CD8-positive, alpha-beta memory T cell (primary cell): ENCODE results near the gene POMT2. TPM values are rescaled to one million over a fixed set of nuclear protein-coding genes. Genes with fewer than 3 reads are reported as not detected.
A peak's percentile ranks its signal among the peaks of the same experiment; 100 is the strongest.

Experiments
- CTCF ChIA-PET: fragments of 350-600 bp; sonication (Branson Sonifier 250); formaldehyde crosslinking; loops from one replicate; lab custom pipeline; 2021; ENCODE audit warnings: antibody characterized with exemption; lab: Charles Lee
- POLR2A ChIA-PET: fragments of 350-600 bp; sonication (Branson Sonifier 250); formaldehyde crosslinking; loops from one replicate; lab custom pipeline; 2021; ENCODE audit warnings: antibody characterized with exemption; lab: Charles Lee
- DNase-seq, 5 donors: peaks; one replicate each; pipeline versions ENCODE4 v3.0.0 to v3.0.0-alpha.2; 2020 to 2022; ENCODE audit warnings: mixed read lengths in 1 of 5
- H3K27ac ChIP-seq: one replicate; pipeline ENCODE4 v1.7.0; 2013; ENCODE audit warnings: low read depth, mild to moderate bottlenecking, low read length, moderate library complexity
- H3K27me3 ChIP-seq: 2 replicates; pipeline ENCODE4 v1.7.0; 2013; ENCODE audit warnings: low read length, mild to moderate bottlenecking; ENCODE audit not compliant: insufficient read depth, poor library complexity, severe bottlenecking
- H3K36me3 ChIP-seq: 2 replicates; pipeline ENCODE4 v1.7.0; 2013; ENCODE audit warnings: mild to moderate bottlenecking, low read length, moderate library complexity; ENCODE audit not compliant: insufficient read depth
- H3K4me1 ChIP-seq: 2 replicates; pipeline ENCODE4 v1.7.0; 2013; ENCODE audit warnings: mild to moderate bottlenecking, low read length, moderate library complexity; ENCODE audit not compliant: insufficient read depth
- H3K4me3 ChIP-seq: 2 replicates; pipeline ENCODE4 v1.7.0; 2013; ENCODE audit warnings: mild to moderate bottlenecking, low read length
- H3K9me3 ChIP-seq: 2 replicates; pipeline ENCODE4 v1.7.0; 2013; ENCODE audit warnings: mild to moderate bottlenecking, low read length
- H3K27ac Mint-ChIP-seq, 8 donors: one replicate each; pipeline ENCODE4 v1.8.0; 2020 to 2021; ENCODE audit warnings: mixed read lengths in 8 of 8, mild to moderate bottlenecking in 6 of 8, inconsistent platforms in 3 of 8, moderate library complexity in 3 of 8
- H3K27me3 Mint-ChIP-seq, 2 donors: one replicate each; pipeline ENCODE4 v1.8.0; 2020 to 2021; ENCODE audit warnings: mixed read lengths in 2 of 2, mild to moderate bottlenecking in 1 of 2, moderate library complexity in 1 of 2
- H3K36me3 Mint-ChIP-seq, 3 donors: one replicate each; pipeline ENCODE4 v1.8.0; 2020 to 2021; ENCODE audit warnings: mixed read lengths in 3 of 3, inconsistent platforms in 1 of 3, mild to moderate bottlenecking in 1 of 3
- H3K4me1 Mint-ChIP-seq, 3 donors: one replicate each; pipeline ENCODE4 v1.8.0; 2020 to 2021; ENCODE audit warnings: mixed read lengths in 3 of 3, inconsistent platforms in 1 of 3, mild to moderate bottlenecking in 1 of 3
- H3K4me3 Mint-ChIP-seq, 7 donors: one replicate each; pipeline ENCODE4 v1.8.0; 2020 to 2021; ENCODE audit warnings: mixed read lengths in 7 of 7, mild to moderate bottlenecking in 6 of 7, moderate library complexity in 4 of 7, inconsistent platforms in 2 of 7
- H3K9me3 Mint-ChIP-seq, 5 donors: one replicate each; pipeline ENCODE4 v1.8.0; 2020 to 2022; ENCODE audit warnings: mixed read lengths in 5 of 5, mild to moderate bottlenecking in 3 of 5, moderate library complexity in 2 of 5, inconsistent platforms in 1 of 5
- polyA plus RNA-seq: library from polyadenylated mRNA; unstranded; fragments of 300-500 nt; fragmentation: Illumina TruSeq; gene quantifications from one replicate; pipeline ENCODE4 v1.2.3, GENCODE V29; 2021
- total RNA-seq, 2 experiments: library from RNA; stranded (reverse); gene quantifications; one replicate each; pipeline ENCODE4 v1.2.3, GENCODE V29; 2021

The POMT2 gene
- 10 to 100 TPM; 19.0 to 21.6 TPM for total RNA-seq
- 1.7 TPM for polyA plus RNA-seq

- Histone ChIP-seq H3K27me3 (no peaks in the 10 kb centered on the region), H3K27ac (peak within 1 kb of the TSS; percentile 94), H3K9me3 (no peaks in the 10 kb centered on the region), H3K36me3 (no peaks in the 10 kb centered on the region), H3K4me1 (peaks cover 16% of the 10 kb centered on the region), H3K4me3 (peak within 1 kb of the TSS; percentile 95)
- Mint-ChIP-seq H3K36me3 (peaks cover 0 to 10% (median 0%) of the 10 kb centered on the region in 3 donors), H3K4me3 (peak within 1 kb of the TSS; percentile 93 to 100 (median 98)), H3K4me1 (peaks cover 14 to 26% (median 21%) of the 10 kb centered on the region in 3 donors), H3K27ac (peak within 1 kb of the TSS; percentile 96 to 99 (median 98)), H3K27me3 (peaks cover 0 to 3% of the 10 kb centered on the region in 2 donors), H3K9me3 (no peaks in the 10 kb centered on the region)
- DNase-seq: peak; percentile 87 to 94 (median 92)
- ChIA-PET CTCF (interaction anchor here (0.7 to 1.6 kb wide), 10 partner anchors 9 to 444 kb away, joined by 3 to 5 read pairs (median 3); partner anchors contain the start of genes SAMD15 and TMED8), POLR2A (interaction anchor here (0.9 to 2.7 kb wide), 7 partner anchors 57 to 480 kb away, joined by 3 to 21 read pairs (median 5); partner anchors contain the start of genes ADCK1, IRF2BPL, SAMD15 and TMED8)
Measured at GRCh38 chr14:77320238-77320935, at the start of gene POMT2. TSS of gene POMT2 (minus strand) at chr14:77320883. CDS start at chr14:77320681, 202 bp downstream.

GRCh38 chr14:77369285-77369684 is 48.6 kb upstream of the POMT2 start:
- DNase-seq: peak in 1 of 5 donors; percentile 2
- no peak overlapping the region for H3K27ac ChIP-seq
- peak overlapping the region in 6 of 8 donors; percentile 1 to 67 (median 24) for H3K27ac Mint-ChIP-seq

GRCh38 chr14:77364146-77364545 is 43.5 kb upstream of the POMT2 start:
- Mint-ChIP-seq H3K9me3 (no peaks in the 10 kb centered on the region), H3K36me3 (peaks cover 0 to 4% (median 2%) of the 10 kb centered on the region in 3 donors), H3K27me3 (no peaks in the 10 kb centered on the region), H3K27ac (no peak overlapping the region), H3K4me3 (no peak overlapping the region), H3K4me1 (peaks cover 7 to 19% (median 9%) of the 10 kb centered on the region in 3 donors)
- Histone ChIP-seq H3K36me3 (no peaks in the 10 kb centered on the region), H3K4me1 (peaks cover 4% of the 10 kb centered on the region), H3K27ac (no peak overlapping the region), H3K9me3 (no peaks in the 10 kb centered on the region), H3K4me3 (no peak overlapping the region), H3K27me3 (no peaks in the 10 kb centered on the region)
- ChIA-PET POLR2A (no interaction called here), CTCF (no interaction called here)
- DNase-seq: no peak

More at GRCh38 chr14:77369285-77369684, 48.6 kb upstream of the POMT2 start:
- Mint-ChIP-seq H3K4me1 (peaks cover 18 to 42% (median 31%) of the 10 kb centered on the region in 3 donors), H3K27me3 (no peaks in the 10 kb centered on the region), H3K9me3 (no peaks in the 10 kb centered on the region), H3K4me3 (peak overlapping the region in 2 of 7 donors; percentile 7 to 19), H3K36me3 (peaks cover 0 to 4% (median 2%) of the 10 kb centered on the region in 3 donors)
- ChIA-PET POLR2A (no interaction called here), CTCF (no interaction called here)
- Histone ChIP-seq H3K4me1 (peaks cover 9% of the 10 kb centered on the region), H3K27me3 (no peaks in the 10 kb centered on the region), H3K9me3 (no peaks in the 10 kb centered on the region), H3K4me3 (no peak overlapping the region), H3K36me3 (no peaks in the 10 kb centered on the region)

GRCh38 chr14:77359626-77360025 is 38.9 kb upstream of the POMT2 start:
- POLR2A ChIA-PET: no interaction called here
- H3K9me3 Mint-ChIP-seq: no peaks in the 10 kb centered on the region
- DNase-seq: no peak

GRCh38 chr14:77356899-77357298 is 36.2 kb upstream of the POMT2 start:
- no peaks in the 10 kb centered on the region for H3K27me3 ChIP-seq
- no peaks in the 10 kb centered on the region for H3K36me3 ChIP-seq
- Mint-ChIP-seq H3K27me3 (no peaks in the 10 kb centered on the region), H3K36me3 (peaks cover 0 to 4% (median 2%) of the 10 kb centered on the region in 3 donors), H3K27ac (no peak overlapping the region), H3K4me1 (peaks cover 5 to 7% (median 5%) of the 10 kb centered on the region in 3 donors), H3K4me3 (no peak overlapping the region), H3K9me3 (no peaks in the 10 kb centered on the region)
- no peaks in the 10 kb centered on the region for H3K4me1 ChIP-seq
- no peak overlapping the region for H3K4me3 ChIP-seq
- DNase-seq: no peak
- ChIA-PET CTCF (no interaction called here), POLR2A (no interaction called here)
- no peak overlapping the region for H3K27ac ChIP-seq
- H3K9me3 ChIP-seq: no peaks in the 10 kb centered on the region

More at GRCh38 chr14:77359626-77360025, 38.9 kb upstream of the POMT2 start:
- no peaks in the 10 kb centered on the region for H3K27me3 Mint-ChIP-seq
- CTCF ChIA-PET: no interaction called here
- Histone ChIP-seq H3K27me3 (no peaks in the 10 kb centered on the region), H3K9me3 (no peaks in the 10 kb centered on the region), H3K4me1 (no peaks in the 10 kb centered on the region), H3K4me3 (no peak overlapping the region), H3K36me3 (no peaks in the 10 kb centered on the region), H3K27ac (no peak overlapping the region)
- H3K36me3 Mint-ChIP-seq: peaks cover 0 to 4% (median 2%) of the 10 kb centered on the region in 3 donors
- H3K27ac Mint-ChIP-seq: no peak overlapping the region
- H3K4me3 Mint-ChIP-seq: no peak overlapping the region
- peaks cover 5 to 11% (median 5%) of the 10 kb centered on the region in 3 donors for H3K4me1 Mint-ChIP-seq

GRCh38 chr14:77355811-77356210 is 35.1 kb upstream of the POMT2 start:
- Histone ChIP-seq H3K27ac (no peak overlapping the region), H3K9me3 (no peaks in the 10 kb centered on the region), H3K36me3 (no peaks in the 10 kb centered on the region), H3K4me3 (no peak overlapping the region), H3K27me3 (no peaks in the 10 kb centered on the region), H3K4me1 (no peaks in the 10 kb centered on the region)
- H3K27me3 Mint-ChIP-seq: no peaks in the 10 kb centered on the region
- no peak overlapping the region for H3K27ac Mint-ChIP-seq
- peaks cover 0 to 4% (median 2%) of the 10 kb centered on the region in 3 donors for H3K4me1 Mint-ChIP-seq
- ChIA-PET CTCF (no interaction called here), POLR2A (no interaction called here)
- DNase-seq: no peak
- no peak overlapping the region for H3K4me3 Mint-ChIP-seq
- peaks cover 0 to 6% (median 4%) of the 10 kb centered on the region in 3 donors for H3K36me3 Mint-ChIP-seq
- no peaks in the 10 kb centered on the region for H3K9me3 Mint-ChIP-seq

GRCh38 chr14:77353469-77354141 is 32.9 kb upstream of the POMT2 start:
- no peaks in the 10 kb centered on the region for H3K9me3 ChIP-seq
- H3K4me3 Mint-ChIP-seq: no peak overlapping the region
- H3K9me3 Mint-ChIP-seq: no peaks in the 10 kb centered on the region
- H3K27ac ChIP-seq: no peak overlapping the region
- H3K4me3 ChIP-seq: no peak overlapping the region
- no peaks in the 10 kb centered on the region for H3K27me3 ChIP-seq
- peaks cover 4% of the 10 kb centered on the region for H3K36me3 ChIP-seq
- CTCF ChIA-PET: no interaction called here
- peak overlapping the region in 1 of 8 donors; percentile 1 for H3K27ac Mint-ChIP-seq
- peaks cover 6 to 25% (median 12%) of the 10 kb centered on the region in 3 donors for H3K36me3 Mint-ChIP-seq
- no peak for DNase-seq
- H3K4me1 Mint-ChIP-seq: peaks cover 0 to 3% (median 0%) of the 10 kb centered on the region in 3 donors
- POLR2A ChIA-PET: no interaction called here
- no peaks in the 10 kb centered on the region for H3K4me1 ChIP-seq
- H3K27me3 Mint-ChIP-seq: no peaks in the 10 kb centered on the region

- H3K27ac Mint-ChIP-seq: no peak overlapping the region
- peaks cover 4% of the 10 kb centered on the region for H3K36me3 ChIP-seq
Measured at GRCh38 chr14:77347751-77348150, 27.1 kb upstream of the POMT2 start.

More at GRCh38 chr14:77347751-77348150, 27.1 kb upstream of the POMT2 start:
- ChIA-PET CTCF (no interaction called here), POLR2A (no interaction called here)
- peaks cover 11 to 55% (median 23%) of the 10 kb centered on the region in 3 donors for H3K36me3 Mint-ChIP-seq
- H3K9me3 Mint-ChIP-seq: no peaks in the 10 kb centered on the region
- no peaks in the 10 kb centered on the region for H3K27me3 Mint-ChIP-seq
- Histone ChIP-seq H3K9me3 (no peaks in the 10 kb centered on the region), H3K27ac (no peak overlapping the region), H3K27me3 (no peaks in the 10 kb centered on the region), H3K4me1 (no peaks in the 10 kb centered on the region), H3K4me3 (no peak overlapping the region)
- peaks cover 0 to 1% (median 0%) of the 10 kb centered on the region in 3 donors for H3K4me1 Mint-ChIP-seq
- no peak overlapping the region for H3K4me3 Mint-ChIP-seq
- no peak for DNase-seq
